Neural cell (in vitro differentiated cells): ENCODE data around the gene TUBA4B.

Source experiments
- CTCF ChIP-seq: fragments of 450-650 bp; IDR thresholded peaks from 2 replicates; pipeline ENCODE4 v1.5.1; 2014; ENCODE audit warnings: antibody characterized with exemption, mild to moderate bottlenecking, moderate library complexity; ENCODE audit not compliant: poor library complexity, severe bottlenecking
- EZH2 ChIP-seq: fragments of 200-600, 300-800 bp; shearing (Covaris generic), sonication (generic); IDR thresholded peaks from 2 replicates; pipeline ENCODE4 v1.6.1; 2014; ENCODE audit warnings: antibody characterized with exemption, low read length, borderline replicate concordance, mild to moderate bottlenecking; ENCODE audit not compliant: insufficient read depth, poor library complexity, severe bottlenecking
- TAF1 ChIP-seq: IDR thresholded peaks from 2 replicates; pipeline ENCODE4 v1.6.1; 2012; ENCODE audit warnings: low read depth

DNA sequence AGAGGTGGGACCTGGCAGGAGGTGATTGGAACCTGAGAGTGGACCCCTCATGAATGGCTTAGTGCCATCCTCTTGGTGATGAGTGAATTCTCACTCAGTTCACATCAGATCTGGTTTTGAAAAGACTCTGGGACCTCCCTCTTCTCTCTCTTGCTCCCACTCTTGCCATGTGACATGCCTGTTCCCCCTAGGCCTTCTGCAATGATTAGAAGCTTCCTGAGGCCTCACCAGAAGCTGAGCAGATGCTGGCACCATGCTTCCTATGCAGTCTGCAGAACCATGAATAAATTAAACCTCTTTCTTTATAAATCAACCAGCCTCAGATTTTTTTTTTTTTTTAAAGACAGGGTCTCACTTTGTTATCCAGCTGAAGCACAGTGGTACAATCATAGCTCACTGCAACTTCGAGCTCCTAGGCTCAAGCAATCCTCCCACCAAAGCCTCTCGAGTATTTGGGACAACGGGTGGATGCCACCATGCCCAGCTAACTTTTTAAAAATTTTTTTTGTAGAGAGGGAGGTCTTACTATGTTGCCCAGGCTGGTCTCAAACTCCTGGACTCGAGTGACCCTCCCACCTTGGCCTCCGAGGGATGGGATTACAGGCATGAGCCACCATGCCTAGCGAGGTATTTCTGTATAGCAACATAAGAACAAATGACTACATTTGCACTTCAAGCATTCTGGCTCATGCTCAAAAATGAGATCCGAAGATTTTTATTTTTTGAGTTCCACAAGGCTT lies 48.4 kb upstream of the TUBA4B start:
- TF ChIP-seq EZH2 = no peak
- TF ChIP-seq TAF1 = no peak
- TF ChIP-seq CTCF = no peak
